Mucosa of descending colon (tissue), 3 donors: Measurements from ENCODE around the gene NUB1. TPM values are rescaled to one million over a fixed set of nuclear protein-coding genes. Genes with fewer than 3 reads are reported as not detected.
A peak's percentile ranks its signal among the peaks of the same experiment; 100 is the strongest.

Source experiments
- ATAC-seq: fragments of 200-7000 bp; cut with Tn5 transposase; one replicate; pipeline ENCODE4 v1.9.1; 2020; ENCODE audit warnings: mild to moderate bottlenecking, moderate library complexity
- DNase-seq, 3 donors: peaks; one replicate each; pipeline ENCODE4 v3.0.0-alpha.2; 2020
- H3K36me3 ChIP-seq: fragments of 200-600 bp; one replicate; pipeline ENCODE4 v1.8.0; 2021; ENCODE audit warnings: low read depth, mild to moderate bottlenecking
- H3K4me1 ChIP-seq: fragments of 200-600 bp; one replicate; pipeline ENCODE4 v1.8.0; 2021; ENCODE audit warnings: low read depth, mild to moderate bottlenecking
- H3K4me3 ChIP-seq: fragments of 200-600 bp; one replicate; pipeline ENCODE4 v1.8.0; 2021; ENCODE audit warnings: mild to moderate bottlenecking
- H3K9me3 ChIP-seq: fragments of 200-600 bp; one replicate; pipeline ENCODE4 v1.8.0; 2021; ENCODE audit warnings: mild to moderate bottlenecking
- intact Hi-C, 2 donors: fragments of 100-400 bp; cut with DNase I in 1 of 2; cut with micrococcal nuclease in 1 of 2; formaldehyde crosslinking; loops; one replicate each; pipeline versions ENCODE4 v1.11.0 to v1.11.1; 2022; cut with DNase I, micrococcal nuclease
- total RNA-seq, 3 donors: library from RNA; stranded (reverse); fragmentation: NEBNext Ultra II Directional in 2 of 3; extraction: Animal tissue kit (Norgen Biotek cat#: 25700) in 2 of 3; gene quantifications; one replicate each; pipeline versions ENCODE4 v1.2.1 to v1.2.4, GENCODE V29; 2021 to 2023
- TF ChIP-seq, protein P1 (sequence below): fragments of 200-600 bp; IDR thresholded peaks from one replicate; pipeline ENCODE4 v1.8.0; 2022; ENCODE audit warnings: antibody characterized with exemption, mild to moderate bottlenecking
- donor health status: DM: no; HTN: no; CAD: no; lungs with moderate emphysema.
- donor health status: DM: no; HTN: no; CAD: no.
- donor health status: DM: no; HTN: yes; CAD: no.

Gene NUB1
- total RNA-seq, 3 donors from 2014 or later, result 66.2 to 77.5 (median 76.9) TPM

DNA sequence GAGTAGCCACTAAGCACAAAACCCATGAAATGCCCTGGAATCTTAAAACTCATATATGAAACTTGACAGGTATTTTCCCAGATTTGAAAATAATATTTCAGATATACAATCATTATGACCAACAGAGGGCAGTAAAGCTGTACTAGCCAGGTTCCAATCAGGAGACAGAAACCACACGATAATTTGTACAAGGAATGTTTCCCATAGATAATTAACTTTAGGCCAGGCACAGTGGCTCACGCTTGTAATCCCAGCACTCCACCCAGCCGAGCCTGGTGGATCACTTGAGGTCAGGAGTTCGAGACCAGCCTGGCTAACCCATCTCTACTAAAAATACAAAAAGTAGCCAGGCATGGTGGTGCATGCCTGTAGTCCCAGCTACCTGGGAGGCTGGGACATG, 31.0 kb upstream of the NUB1 start:
- Histone ChIP-seq H3K4me3 (no peak overlapping the region), H3K36me3 (no peaks in the 10 kb centered on the region), H3K9me3 (peaks cover 5% of the 10 kb centered on the region), H3K4me1 (peaks cover 8% of the 10 kb centered on the region)
- TF ChIP-seq, protein P1, sequence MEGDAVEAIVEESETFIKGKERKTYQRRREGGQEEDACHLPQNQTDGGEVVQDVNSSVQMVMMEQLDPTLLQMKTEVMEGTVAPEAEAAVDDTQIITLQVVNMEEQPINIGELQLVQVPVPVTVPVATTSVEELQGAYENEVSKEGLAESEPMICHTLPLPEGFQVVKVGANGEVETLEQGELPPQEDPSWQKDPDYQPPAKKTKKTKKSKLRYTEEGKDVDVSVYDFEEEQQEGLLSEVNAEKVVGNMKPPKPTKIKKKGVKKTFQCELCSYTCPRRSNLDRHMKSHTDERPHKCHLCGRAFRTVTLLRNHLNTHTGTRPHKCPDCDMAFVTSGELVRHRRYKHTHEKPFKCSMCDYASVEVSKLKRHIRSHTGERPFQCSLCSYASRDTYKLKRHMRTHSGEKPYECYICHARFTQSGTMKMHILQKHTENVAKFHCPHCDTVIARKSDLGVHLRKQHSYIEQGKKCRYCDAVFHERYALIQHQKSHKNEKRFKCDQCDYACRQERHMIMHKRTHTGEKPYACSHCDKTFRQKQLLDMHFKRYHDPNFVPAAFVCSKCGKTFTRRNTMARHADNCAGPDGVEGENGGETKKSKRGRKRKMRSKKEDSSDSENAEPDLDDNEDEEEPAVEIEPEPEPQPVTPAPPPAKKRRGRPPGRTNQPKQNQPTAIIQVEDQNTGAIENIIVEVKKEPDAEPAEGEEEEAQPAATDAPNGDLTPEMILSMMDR, result no peak
- DNase-seq, result no peak
- intact Hi-C loops, result loop anchor here in 1 of 2 donors (10.0 kb wide), 1 partner anchor 144 kb away; no protein-coding TSS in a partner anchor
- peak; percentile 65 for ATAC-seq

DNA sequence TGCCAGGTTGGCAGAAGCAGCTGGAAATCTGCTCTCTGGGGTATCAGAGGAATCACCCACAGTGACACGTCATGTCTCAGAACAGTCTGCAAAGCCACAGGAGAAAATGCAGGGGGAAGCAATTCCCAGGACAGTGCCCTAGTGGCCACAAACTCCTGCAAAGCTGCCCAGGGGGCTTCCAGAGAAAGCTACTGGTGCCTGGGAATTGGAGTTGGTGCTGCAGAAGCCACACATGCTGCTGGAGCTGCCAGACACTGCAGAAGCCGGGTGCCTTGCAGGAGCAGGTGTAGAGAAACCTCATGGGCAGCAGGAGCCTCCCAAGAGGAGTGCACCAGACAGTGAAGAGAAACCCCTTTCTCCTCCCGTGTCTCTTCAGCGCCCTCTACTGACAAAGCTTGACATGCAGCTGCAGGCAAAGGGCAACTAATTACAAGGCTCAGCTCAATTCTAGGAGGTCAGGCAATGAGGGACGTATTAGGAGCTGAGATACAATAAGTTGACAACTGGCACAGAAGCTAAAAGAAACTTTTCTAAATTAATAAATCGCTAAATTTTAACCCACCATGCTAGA, 30.2 kb upstream of the NUB1 start:
- intact Hi-C loops, result loop anchor here in 1 of 2 donors (10.0 kb wide), 1 partner anchor 143 kb away; no protein-coding TSS in a partner anchor
- ATAC-seq (no peak), DNase-seq (peak in 1 of 3 donors; percentile 24)
- TF ChIP-seq, protein P1, result no peak
- H3K9me3 ChIP-seq, result peaks cover 5% of the 10 kb centered on the region
- H3K36me3 ChIP-seq, result no peaks in the 10 kb centered on the region
- H3K4me3 ChIP-seq, result no peak overlapping the region
- peaks cover 8% of the 10 kb centered on the region for H3K4me1 ChIP-seq

DNA sequence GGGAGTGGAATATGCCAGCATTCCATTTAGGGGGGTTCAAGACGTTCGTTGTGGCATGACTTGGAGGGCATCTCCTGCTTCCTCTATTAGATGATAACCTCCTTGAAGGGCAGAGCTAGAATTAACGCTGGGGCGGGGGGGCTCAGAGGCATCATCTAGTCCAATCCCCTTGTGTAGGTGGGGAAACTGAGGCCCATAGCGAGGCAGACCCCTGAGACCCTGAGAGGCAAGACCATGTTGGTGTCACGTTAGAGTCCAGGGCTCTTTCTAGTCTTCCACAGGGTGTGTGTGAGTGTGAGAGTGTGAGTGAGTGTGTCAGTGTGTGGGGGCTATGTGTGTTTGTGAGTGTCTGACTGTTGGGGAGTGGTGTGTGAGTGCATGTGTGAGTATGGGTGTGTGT, 29.3 kb upstream of the NUB1 start:
- intact Hi-C loops, result loop anchor here in 1 of 2 donors (10.0 kb wide), 1 partner anchor 142 kb away; no protein-coding TSS in a partner anchor

DNA sequence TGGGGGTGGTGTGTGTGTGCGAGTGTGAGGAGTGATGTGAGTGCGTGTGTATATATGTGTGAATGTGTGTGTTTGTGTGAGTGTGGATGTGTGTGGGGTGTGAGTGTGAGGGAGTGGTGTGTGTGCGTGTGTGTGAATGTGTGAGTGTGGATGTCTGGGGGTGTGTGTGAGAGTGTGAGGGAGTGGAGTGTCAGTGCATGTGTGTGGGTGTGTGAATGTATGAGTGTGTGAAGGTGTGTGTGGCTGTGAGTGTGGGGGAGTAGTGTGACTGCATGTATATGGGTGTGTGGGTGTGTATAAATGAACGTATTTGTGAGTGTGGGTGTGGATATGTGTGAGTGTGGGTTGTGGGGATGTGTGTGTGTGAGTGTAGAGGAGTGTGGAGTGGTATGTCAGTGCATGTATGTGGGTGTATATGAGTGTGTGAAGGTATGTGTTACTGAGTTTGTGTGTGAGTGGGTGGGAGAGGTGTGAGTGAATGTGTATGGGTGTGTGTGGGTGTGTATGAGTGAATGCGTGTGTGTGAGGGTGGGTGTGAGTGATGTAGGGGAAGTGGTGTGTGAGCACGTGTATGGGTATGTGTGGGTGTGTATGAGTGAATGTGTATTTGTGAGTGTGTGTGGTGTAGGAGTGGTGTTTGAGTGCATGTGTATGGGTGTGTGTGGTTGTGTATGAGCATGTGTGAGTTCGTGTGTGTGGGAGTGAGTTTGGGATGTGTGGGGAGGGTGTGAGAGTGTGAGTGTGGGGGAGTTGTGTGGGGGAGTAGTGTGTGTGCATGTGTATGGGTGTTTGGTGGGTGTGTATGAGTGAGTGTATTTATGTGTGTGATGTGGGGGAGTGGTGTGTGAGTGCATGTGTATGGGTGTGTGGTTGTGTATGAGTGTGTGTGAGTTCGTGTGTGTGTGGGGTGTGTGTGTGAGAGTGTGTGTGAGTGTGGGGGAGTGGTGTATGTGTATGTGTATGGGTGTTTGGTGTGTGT, 28.5 kb upstream of the NUB1 start:
- DNase-seq (no peak), ATAC-seq (no peak)
- intact Hi-C loops, result loop anchor here in 1 of 2 donors (10.0 kb wide), 1 partner anchor 142 kb away; no protein-coding TSS in a partner anchor
- TF ChIP-seq, protein P1, result no peak
- H3K9me3 ChIP-seq, result peaks cover 5% of the 10 kb centered on the region
- H3K4me3 ChIP-seq, result no peak overlapping the region
- no peaks in the 10 kb centered on the region for H3K36me3 ChIP-seq
- peaks cover 8% of the 10 kb centered on the region for H3K4me1 ChIP-seq

More for the DNA sequence above, 29.3 kb upstream of the NUB1 start:
- Histone ChIP-seq H3K36me3 (no peaks in the 10 kb centered on the region), H3K4me1 (peaks cover 8% of the 10 kb centered on the region), H3K4me3 (no peak overlapping the region), H3K9me3 (peaks cover 5% of the 10 kb centered on the region)
- ATAC-seq (no peak), DNase-seq (no peak)
- TF ChIP-seq, protein P1, result no peak

DNA sequence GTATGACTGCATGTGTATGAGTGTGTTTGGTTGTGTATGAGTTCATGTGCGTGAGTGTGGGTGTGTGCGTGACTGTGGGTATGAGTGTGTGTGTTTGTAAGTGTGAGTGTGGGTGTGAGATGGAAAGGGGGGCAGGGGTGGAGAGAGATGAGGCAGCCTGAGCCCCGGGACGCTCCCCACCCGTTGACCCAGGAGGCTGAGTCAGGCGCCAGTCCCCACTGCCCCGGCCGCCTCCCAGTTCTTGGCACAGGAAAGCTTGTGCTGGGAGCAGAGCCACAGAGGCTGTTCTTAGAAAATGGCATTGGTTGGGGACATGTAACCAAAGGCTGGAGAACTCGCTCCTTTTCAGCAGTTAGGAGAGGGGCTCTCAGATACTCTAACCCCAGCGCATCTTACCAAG, 27.8 kb upstream of the NUB1 start:
- TF ChIP-seq, protein P1, result no peak
- ATAC-seq, result peak; percentile 32

More for the DNA sequence above, 27.8 kb upstream of the NUB1 start:
- DNase-seq, result no peak
- peaks cover 8% of the 10 kb centered on the region for H3K4me1 ChIP-seq
- peaks cover 5% of the 10 kb centered on the region for H3K9me3 ChIP-seq
- no peak overlapping the region for H3K4me3 ChIP-seq
- H3K36me3 ChIP-seq, result no peaks in the 10 kb centered on the region
- intact Hi-C loops, result loop anchor here (2.0 to 10.0 kb wide), 2 partner anchors 37 to 141 kb away; no protein-coding TSS in a partner anchor
